Daoy (cell line): ENCODE results near the gene DDAH1. TPM values are rescaled to one million over a fixed set of nuclear protein-coding genes. Genes with fewer than 3 reads are reported as not detected.
"Not testable (repeated sequence)": the region's sequence is repeated elsewhere in the genome, so short reads cannot be mapped to it uniquely, and the experiment has no call there.

Experiments
- DNase-seq: peaks from one replicate; pipeline ENCODE4 v3.0.0-alpha.2; 2015; ENCODE audit warnings: low read depth
- total RNA-seq: library from RNA; depleted of rRNA; stranded (reverse); fragments of >200 nt; shearing (Covaris generic); gene quantifications from 2 replicates; pipeline ENCODE4 v1.2.3, GENCODE V29; 2014; rRNA removed

DDAH1 gene
- 56.3 and 63.0 TPM in 2 replicates for total RNA-seq

- peak; percentile 88 for DNase-seq
Observed at GRCh38 chr1:85465099-85465785, at the start of gene DDAH1. Gene DDAH1 (minus strand): TSS chr1:85465159. CDS start chr1:85465045, 114 bp downstream.

GRCh38 chr1:85513998-85514397, 49.0 kb upstream of the DDAH1 start:
- DNase-seq = not testable (repeated sequence)

GRCh38 chr1:85504417-85504816, 39.5 kb upstream of the DDAH1 start:
- no peak for DNase-seq

GRCh38 chr1:85502625-85503083, 37.7 kb upstream of the DDAH1 start:
- peak; percentile 60 for DNase-seq

- DNase-seq = no peak
Observed at GRCh38 chr1:85502171-85502570, 37.2 kb upstream of the DDAH1 start.

- no peak for DNase-seq
Observed at GRCh38 chr1:85501355-85501898, 36.5 kb upstream of the DDAH1 start.

- no peak for DNase-seq
Observed at GRCh38 chr1:85496941-85497582, 32.1 kb upstream of the DDAH1 start.

- peak; percentile 95 for DNase-seq
Observed at GRCh38 chr1:85495556-85495955, 30.6 kb upstream of the DDAH1 start.

GRCh38 chr1:85494904-85495266, 29.9 kb upstream of the DDAH1 start:
- peak; percentile 64 for DNase-seq

- peak; percentile 35 for DNase-seq
Observed at GRCh38 chr1:85494074-85494903, 29.3 kb upstream of the DDAH1 start.

- DNase-seq = no peak
Observed at GRCh38 chr1:85490270-85490985, 25.5 kb upstream of the DDAH1 start.

GRCh38 chr1:85488126-85488525, 23.2 kb upstream of the DDAH1 start:
- DNase-seq = no peak

GRCh38 chr1:85485516-85485915, 20.6 kb upstream of the DDAH1 start:
- DNase-seq = no peak

GRCh38 chr1:85484716-85485115, 19.8 kb upstream of the DDAH1 start:
- DNase-seq = no peak

GRCh38 chr1:85484264-85484663, 19.3 kb upstream of the DDAH1 start:
- peak; percentile 70 for DNase-seq

- no peak for DNase-seq
Observed at GRCh38 chr1:85481688-85482087, 16.7 kb upstream of the DDAH1 start.

GRCh38 chr1:85480566-85480965, 15.6 kb upstream of the DDAH1 start:
- no peak for DNase-seq

GRCh38 chr1:85479491-85479890, 14.5 kb upstream of the DDAH1 start:
- DNase-seq = no peak

- DNase-seq = no peak
Observed at GRCh38 chr1:85478366-85478765, 13.4 kb upstream of the DDAH1 start.

- DNase-seq = no peak
Observed at GRCh38 chr1:85475055-85475454, 10.1 kb upstream of the DDAH1 start.

GRCh38 chr1:85473390-85473789, 8.4 kb upstream of the DDAH1 start:
- DNase-seq = no peak

GRCh38 chr1:85471558-85471957, 6.6 kb upstream of the DDAH1 start:
- no peak for DNase-seq
